ENCODE data around the gene MANBA. TPM values are rescaled to one million over a fixed set of nuclear protein-coding genes. Genes with fewer than 3 reads are reported as not detected.

Gene MANBA
- total and polyA plus RNA-seq, 2 of the 13 experiments (the other 11 are each of a cell fraction or from before 2014, with no cell fraction given): 11.7 to 33.3 TPM

- 0 out of 2 replicates have a peak, but pooled peaks have one; percentile 20 for TF ChIP-seq ARID5B (CRISPR knock-in tag; IDR thresholded peaks at IDR 0.05)
- TF ChIP-seq ZNF20 (CRISPR knock-in tag; IDR thresholded peaks at IDR 0.05): no peak
- TF ChIP-seq ZNF34 (CRISPR knock-in tag; IDR thresholded peaks at IDR 0.05; ENCODE audit: borderline replicate concordance): no peak
- TF ChIP-seq SNAPC5 (CRISPR knock-in tag; IDR thresholded peaks at IDR 0.05; ENCODE audit: borderline replicate concordance): no peak
- TF ChIP-seq MBD4 (IDR thresholded peaks at IDR 0.05; ENCODE audit: borderline replicate concordance, low read length): no peak
- no peak for TF ChIP-seq KLF11 (CRISPR knock-in tag; IDR thresholded peaks at IDR 0.05)
- TF ChIP-seq AHR (CRISPR knock-in tag; IDR thresholded peaks at IDR 0.05): no peak
- no peak for TF ChIP-seq ZNF441 (CRISPR knock-in tag; IDR thresholded peaks at IDR 0.05; ENCODE audit: borderline replicate concordance)
- no peak for TF ChIP-seq ZBTB2 (CRISPR knock-in tag; IDR thresholded peaks at IDR 0.05; ENCODE audit: low read depth)
- TF ChIP-seq FOXP4 (CRISPR knock-in tag; IDR thresholded peaks at IDR 0.05): no peak
- no peak for TF ChIP-seq SP2 (CRISPR knock-in tag; IDR thresholded peaks at IDR 0.05)
- TF ChIP-seq ZNF232 (CRISPR knock-in tag; IDR thresholded peaks at IDR 0.05; ENCODE audit: borderline replicate concordance): no peak
- peak; percentile 100 for TF ChIP-seq MAFK (conservative IDR thresholded peaks at IDR 0.05 in 1 of 2, IDR thresholded peaks at IDR 0.05 in 1 of 2; ENCODE audit: low read length in 2 of 2)
- TF ChIP-seq ZHX1 (CRISPR knock-in tag; IDR thresholded peaks at IDR 0.05; ENCODE audit: low read depth): no peak
- TF ChIP-seq HOXA5 (CRISPR knock-in tag; IDR thresholded peaks at IDR 0.05): no peak
Measured at GRCh38 chr4:102780476-102781144, 19.8 kb upstream of the MANBA start (continued).
